ENCODE results near the gene SLC6A18.

SLC6A18 gene

DNA sequence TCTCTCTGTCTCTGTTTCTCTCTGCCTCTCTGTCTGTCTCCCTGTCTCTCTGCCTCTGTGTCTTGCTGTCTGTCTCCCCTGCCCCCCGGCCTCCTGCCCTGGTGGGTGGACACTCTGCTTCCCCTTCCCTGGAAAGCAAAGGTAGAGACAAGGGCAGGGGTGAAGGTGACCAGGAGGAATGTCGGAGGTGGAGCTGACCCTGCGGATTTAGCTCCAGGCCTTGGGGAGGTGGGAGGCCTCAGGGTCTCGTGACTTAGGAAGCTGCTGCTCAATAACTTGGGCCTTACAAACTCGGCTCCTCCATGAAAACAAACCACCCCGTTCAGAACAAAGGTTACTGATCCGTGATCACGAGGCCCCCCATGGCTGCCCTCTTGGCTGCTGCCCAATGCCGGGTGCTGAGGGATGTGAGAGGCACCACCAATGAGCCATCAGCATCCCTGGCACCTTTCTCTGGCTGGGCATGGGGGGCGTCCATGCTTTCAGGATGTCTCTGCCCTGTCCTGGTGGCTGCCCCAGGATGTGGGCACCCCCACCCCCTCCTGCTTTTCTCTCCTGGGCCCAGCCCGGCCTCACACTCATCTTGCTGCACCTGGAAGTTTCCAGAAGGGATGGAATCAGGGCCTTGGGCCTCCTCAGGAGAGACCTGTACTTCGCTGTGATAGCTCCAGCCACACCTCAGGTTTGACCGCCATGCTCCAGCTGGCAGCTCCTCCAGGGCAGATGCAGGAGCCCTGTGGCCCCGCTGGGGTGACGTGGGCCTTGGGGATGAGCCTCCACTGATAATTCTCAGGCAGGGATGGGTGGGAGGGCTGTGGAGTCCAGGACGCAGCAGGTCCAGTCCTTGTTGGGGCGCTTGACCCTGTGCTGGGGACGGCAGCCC is 38.6 kb upstream of the SLC6A18 start:
- peaks cover 22% of the 10 kb centered on the region; the same call in 1 of the 2 replicates for H3K27me3 ChIP-seq
- H3K9me3 ChIP-seq: no peaks in the 10 kb centered on the region
- peaks cover 17% of the 10 kb centered on the region for H3K4me1 ChIP-seq
- TF ChIP-seq Cebpa-rat (IDR thresholded peaks at IDR 0.05): no peak
- H4K20me1 ChIP-seq: no peaks in the 10 kb centered on the region; the same call in 1 of the 2 replicates
- no peaks in the 10 kb centered on the region for H3K36me3 ChIP-seq
- H3K4me2 ChIP-seq: no peak overlapping the region
- no peak overlapping the region for H3K9ac ChIP-seq
- H3K4me3 ChIP-seq: no peak overlapping the region
- H3K27ac ChIP-seq: no peak overlapping the region

DNA sequence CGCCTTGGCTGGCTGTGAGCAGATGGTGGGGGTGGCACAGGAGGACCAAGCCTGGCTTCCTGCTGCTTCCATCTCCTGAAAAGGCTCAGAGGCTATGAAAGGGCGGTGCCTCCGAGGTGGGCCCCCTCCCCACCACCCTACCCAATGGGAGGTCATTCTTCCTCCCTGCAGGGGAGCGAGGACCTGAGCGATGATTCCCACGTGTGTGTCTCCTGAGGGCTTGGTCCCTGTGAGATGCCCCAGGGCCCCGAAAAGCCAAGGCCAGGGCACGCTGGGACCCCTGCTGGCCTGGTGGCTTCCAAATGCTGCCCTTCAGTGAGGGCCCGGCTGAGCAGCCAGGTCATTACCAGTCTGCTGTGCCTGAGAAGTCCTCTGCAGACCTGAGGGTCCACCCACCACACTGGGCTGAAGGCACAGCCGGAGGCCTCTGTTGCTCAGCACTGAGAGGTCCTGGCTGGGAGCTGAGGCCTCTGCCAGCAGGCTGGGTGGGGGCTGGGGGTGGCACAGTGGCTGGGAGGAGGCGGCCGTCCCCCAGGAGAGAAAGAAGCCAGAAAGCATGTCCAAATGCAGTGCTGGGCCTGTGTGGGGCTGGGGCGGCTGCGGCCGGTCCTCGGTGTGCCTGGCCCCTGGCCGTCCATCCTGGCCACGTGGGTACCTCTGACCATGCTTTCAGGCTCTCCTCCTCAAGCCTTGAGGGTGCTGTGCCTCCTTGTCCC is 37.8 kb upstream of the SLC6A18 start:
- no peak for TF ChIP-seq Cebpa-rat (IDR thresholded peaks at IDR 0.05)
- Histone ChIP-seq H4K20me1 (no peaks in the 10 kb centered on the region; the same call in 1 of the 2 replicates), H3K9me3 (no peaks in the 10 kb centered on the region), H3K27ac (no peak overlapping the region), H3K4me3 (no peak overlapping the region), H3K9ac (no peak overlapping the region), H3K36me3 (no peaks in the 10 kb centered on the region), H3K4me1 (peaks cover 17% of the 10 kb centered on the region), H3K4me2 (no peak overlapping the region), H3K27me3 (peaks cover 25% of the 10 kb centered on the region; the same call in 1 of the 2 replicates)

DNA sequence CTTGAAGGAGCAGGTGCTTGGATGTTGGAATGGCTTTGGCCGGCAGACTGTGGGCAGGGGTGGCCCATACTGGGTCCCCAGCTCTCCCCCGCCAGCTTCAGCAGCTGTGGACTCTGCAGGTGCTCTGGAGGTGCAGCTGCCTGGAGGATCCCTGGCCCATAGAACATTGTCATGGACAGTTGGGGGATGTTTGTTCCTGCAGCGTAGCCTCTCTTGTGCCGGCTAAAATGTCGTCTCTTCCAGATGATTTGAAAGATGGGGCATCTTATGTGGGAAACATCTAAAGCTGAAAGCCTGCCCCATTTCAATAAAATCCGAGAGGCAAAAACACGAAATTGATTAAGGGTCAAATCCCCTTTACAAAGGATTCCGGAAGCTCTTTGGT is 37.2 kb upstream of the SLC6A18 start:
- Histone ChIP-seq H3K36me3 (no peaks in the 10 kb centered on the region), H3K4me1 (peaks cover 17% of the 10 kb centered on the region), H3K27me3 (peaks cover 26% of the 10 kb centered on the region), H4K20me1 (no peaks in the 10 kb centered on the region; the same call in 1 of the 2 replicates), H3K9ac (no peak overlapping the region), H3K4me3 (no peak overlapping the region), H3K27ac (no peak overlapping the region), H3K4me2 (no peak overlapping the region), H3K9me3 (no peaks in the 10 kb centered on the region)
- no peak for TF ChIP-seq Cebpa-rat (IDR thresholded peaks at IDR 0.05)

DNA sequence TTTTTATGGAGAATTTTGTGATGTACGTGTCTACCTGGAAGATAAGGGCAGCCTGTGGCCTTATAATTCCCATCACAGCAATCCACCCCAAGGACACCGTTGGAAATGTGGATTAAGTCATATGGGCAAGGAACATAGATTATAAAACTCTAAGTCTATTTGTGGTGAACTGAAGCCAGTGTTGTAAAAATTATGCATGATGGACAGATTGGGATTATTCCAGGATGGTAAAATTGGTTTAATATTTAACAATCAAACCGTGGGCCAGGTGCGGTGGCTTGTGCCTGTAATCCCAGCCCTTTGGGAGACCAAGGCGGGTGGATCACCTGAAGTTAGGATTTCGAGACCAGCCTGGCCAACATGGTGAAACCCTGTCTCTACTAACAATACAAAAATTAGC is 36.7 kb upstream of the SLC6A18 start:
- no peaks in the 10 kb centered on the region for H3K36me3 ChIP-seq
- H3K9ac ChIP-seq: no peak overlapping the region
- no peaks in the 10 kb centered on the region; the same call in 1 of the 2 replicates for H4K20me1 ChIP-seq
- H3K9me3 ChIP-seq: no peaks in the 10 kb centered on the region
- peaks cover 18% of the 10 kb centered on the region for H3K4me1 ChIP-seq
- peaks cover 26% of the 10 kb centered on the region for H3K27me3 ChIP-seq
- no peak overlapping the region for H3K4me2 ChIP-seq
- TF ChIP-seq Cebpa-rat (IDR thresholded peaks at IDR 0.05): no peak
- no peak overlapping the region for H3K4me3 ChIP-seq
- no peak overlapping the region for H3K27ac ChIP-seq

DNA sequence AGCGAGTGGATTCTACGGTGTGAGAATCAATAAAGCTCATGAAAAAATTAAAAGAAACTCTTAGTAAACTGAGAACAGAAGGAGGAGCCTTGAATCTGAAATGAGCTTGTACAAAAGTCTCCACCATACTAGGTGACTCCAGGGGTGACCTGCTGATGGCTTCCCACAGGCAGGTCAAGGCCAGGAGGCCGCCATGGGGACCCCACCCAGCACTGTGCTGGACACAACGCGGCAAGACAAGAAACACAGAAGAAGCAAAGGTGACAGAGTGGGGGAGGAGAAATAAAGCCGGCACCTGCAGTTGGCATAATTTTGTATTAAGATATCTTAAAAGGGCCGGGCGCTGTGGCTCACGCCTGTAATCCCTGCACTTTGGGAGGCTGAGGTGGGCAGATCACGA is 35.9 kb upstream of the SLC6A18 start:
- Histone ChIP-seq H3K9ac (no peak overlapping the region), H3K27ac (no peak overlapping the region), H3K4me2 (no peak overlapping the region), H3K4me3 (no peak overlapping the region), H3K4me1 (peaks cover 21% of the 10 kb centered on the region), H3K27me3 (peaks cover 34% of the 10 kb centered on the region), H4K20me1 (no peaks in the 10 kb centered on the region; the same call in 1 of the 2 replicates), H3K9me3 (no peaks in the 10 kb centered on the region), H3K36me3 (no peaks in the 10 kb centered on the region)
- no peak for TF ChIP-seq Cebpa-rat (IDR thresholded peaks at IDR 0.05)

DNA sequence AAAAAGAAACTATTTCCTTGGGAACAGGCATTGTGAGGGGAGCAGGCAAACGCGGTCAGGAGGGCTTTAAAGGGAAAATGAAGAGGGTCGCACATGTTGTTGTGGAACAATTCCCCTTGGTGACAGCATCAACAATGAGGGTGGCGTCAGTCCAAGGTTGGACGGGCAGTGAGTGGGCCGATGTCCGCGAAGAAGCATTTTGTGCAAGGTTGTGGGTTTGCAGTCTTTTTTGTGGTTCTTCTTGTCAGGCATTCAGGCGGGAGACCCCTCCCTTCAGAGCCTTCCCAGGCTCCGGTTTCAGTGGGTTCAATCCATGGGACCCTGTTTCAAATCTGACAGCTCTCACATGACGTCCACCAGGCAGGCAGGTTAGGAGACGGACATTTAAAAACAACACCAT is 34.9 kb upstream of the SLC6A18 start:
- H3K4me3 ChIP-seq: no peak overlapping the region
- H3K4me1 ChIP-seq: peaks cover 21% of the 10 kb centered on the region
- peaks cover 36% of the 10 kb centered on the region for H3K27me3 ChIP-seq
- no peaks in the 10 kb centered on the region for H4K20me1 ChIP-seq
- H3K36me3 ChIP-seq: no peaks in the 10 kb centered on the region
- no peaks in the 10 kb centered on the region for H3K9me3 ChIP-seq
- H3K4me2 ChIP-seq: peak overlapping the region; percentile 7; the same call in 1 of the 2 replicates
- no peak overlapping the region for H3K27ac ChIP-seq
- H3K9ac ChIP-seq: no peak overlapping the region
- TF ChIP-seq Cebpa-rat (IDR thresholded peaks at IDR 0.05): no peak

DNA sequence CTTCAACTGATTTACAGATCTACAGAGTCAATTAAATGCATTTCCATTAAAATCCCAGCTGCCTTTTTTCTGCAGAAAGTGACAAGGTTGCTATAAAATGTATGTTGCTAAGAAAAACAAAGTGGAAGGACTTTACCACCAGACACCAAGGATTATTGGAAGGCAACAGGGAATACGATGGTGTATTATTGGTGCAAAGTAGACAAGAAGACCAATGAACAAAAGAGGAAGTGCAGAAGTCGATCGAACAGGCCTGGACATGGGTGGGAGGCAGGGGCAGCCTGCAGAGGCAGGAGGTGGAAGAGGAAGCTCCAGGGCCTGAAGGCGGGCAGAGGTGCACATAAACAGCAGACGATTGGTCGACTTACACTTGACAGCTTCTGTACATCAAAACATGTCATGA is 34.3 kb upstream of the SLC6A18 start:
- H3K9me3 ChIP-seq: no peaks in the 10 kb centered on the region
- H3K4me1 ChIP-seq: peaks cover 21% of the 10 kb centered on the region
- no peak for TF ChIP-seq Cebpa-rat (IDR thresholded peaks at IDR 0.05)
- peak overlapping the region; percentile 7; the same call in 1 of the 2 replicates for H3K4me2 ChIP-seq
- no peak overlapping the region for H3K4me3 ChIP-seq
- no peaks in the 10 kb centered on the region for H3K36me3 ChIP-seq
- H3K27ac ChIP-seq: no peak overlapping the region
- no peaks in the 10 kb centered on the region for H4K20me1 ChIP-seq
- H3K9ac ChIP-seq: no peak overlapping the region
- peaks cover 36% of the 10 kb centered on the region for H3K27me3 ChIP-seq

DNA sequence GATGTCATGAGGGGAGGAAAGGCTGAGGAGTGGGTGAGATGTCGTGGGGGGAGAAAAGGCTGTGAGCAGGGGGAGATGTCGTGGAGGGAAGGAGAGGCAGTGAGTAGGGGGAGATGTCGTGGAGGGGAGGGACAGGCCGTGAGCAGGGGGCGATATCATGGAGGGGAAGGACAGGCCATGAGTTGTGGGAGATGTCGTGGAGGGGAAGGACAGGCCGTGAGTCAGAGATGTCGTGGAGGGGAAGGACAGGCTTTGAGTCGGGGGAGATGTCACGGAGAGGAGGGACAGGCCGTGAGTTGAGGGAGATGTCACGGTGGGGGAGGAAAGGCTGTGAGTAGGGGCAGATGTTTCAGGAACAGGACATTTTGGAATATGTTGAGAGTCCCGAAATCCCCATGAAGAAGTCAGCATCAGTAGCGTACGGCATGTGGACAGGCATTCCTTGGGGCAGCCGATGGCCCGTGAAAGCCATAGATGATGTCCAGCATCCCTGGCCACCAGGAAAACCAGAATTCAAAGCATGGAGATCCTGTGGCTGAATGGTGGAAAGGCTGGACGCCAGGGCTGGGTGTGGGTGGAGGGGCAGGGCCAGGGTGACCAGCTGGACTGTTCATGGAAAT is 32.1 kb upstream of the SLC6A18 start:
- Histone ChIP-seq H3K27ac (no peak overlapping the region), H3K4me1 (peaks cover 21% of the 10 kb centered on the region), H3K36me3 (no peaks in the 10 kb centered on the region), H4K20me1 (no peaks in the 10 kb centered on the region), H3K4me2 (peak overlapping the region; percentile 52), H3K27me3 (peaks cover 38% of the 10 kb centered on the region), H3K9me3 (no peaks in the 10 kb centered on the region), H3K9ac (no peak overlapping the region), H3K4me3 (no peak overlapping the region)
- TF ChIP-seq Cebpa-rat (IDR thresholded peaks at IDR 0.05): no peak

DNA sequence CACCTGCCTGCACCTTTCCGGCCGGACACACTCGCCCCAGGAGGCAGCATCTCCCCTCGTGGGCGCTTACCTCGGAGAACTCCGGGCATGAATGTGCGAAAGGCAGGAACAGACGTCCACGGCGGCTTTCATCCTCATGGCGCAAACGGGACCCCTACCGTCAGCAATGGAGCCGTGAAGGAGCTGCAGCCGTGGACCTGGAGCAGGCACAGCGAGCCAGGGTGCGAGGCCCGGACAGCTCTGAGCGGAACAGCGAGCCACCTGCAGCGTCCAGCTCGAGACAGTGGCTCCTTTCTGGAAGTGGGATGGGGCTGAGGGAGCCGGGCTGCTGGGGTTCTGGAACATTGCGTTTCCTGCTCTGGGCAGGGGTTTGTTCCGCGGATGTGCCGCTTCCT is 31.6 kb upstream of the SLC6A18 start:
- TF ChIP-seq Cebpa-rat (IDR thresholded peaks at IDR 0.05): no peak
- Histone ChIP-seq H3K27me3 (peaks cover 40% of the 10 kb centered on the region), H3K9me3 (no peaks in the 10 kb centered on the region), H3K4me3 (no peak overlapping the region), H4K20me1 (no peaks in the 10 kb centered on the region), H3K27ac (no peak overlapping the region), H3K9ac (no peak overlapping the region), H3K4me1 (peaks cover 21% of the 10 kb centered on the region), H3K36me3 (no peaks in the 10 kb centered on the region), H3K4me2 (peak overlapping the region; percentile 52)

Measured in BLaER1 (cell line).